Fibroblast of lung (primary cell): ENCODE data around the gene IDUA. TPM values are rescaled to one million over a fixed set of nuclear protein-coding genes. Genes with fewer than 3 reads are reported as not detected.
A peak's percentile ranks its signal among the peaks of the same experiment; 100 is the strongest.

Experiments used
- DNase-seq, 2 donors: peaks; one replicate each; pipeline versions ENCODE4 v3.0.0 to v3.0.0-alpha.2; 2010; ENCODE audit warnings: low read depth in 2 of 2
- H2AFZ ChIP-seq: 2 replicates; pipeline ENCODE4 v1.5.1; 2012; ENCODE audit warnings: low read length, control low read depth, inconsistent platforms
- H3K27ac ChIP-seq: 2 replicates; pipeline ENCODE4 v1.5.1; 2011; ENCODE audit warnings: low read length, control low read depth; ENCODE audit not compliant: insufficient read depth
- H3K27me3 ChIP-seq: 2 replicates; pipeline ENCODE4 v1.5.1; 2011; ENCODE audit warnings: mild to moderate bottlenecking, low read length; ENCODE audit not compliant: control insufficient read depth, insufficient read depth
- H3K36me3 ChIP-seq: 2 replicates; pipeline ENCODE4 v1.5.1; 2011; ENCODE audit warnings: low read length; ENCODE audit not compliant: control insufficient read depth, insufficient read depth
- H3K4me1 ChIP-seq: 2 replicates; pipeline ENCODE4 v1.5.1; 2011; ENCODE audit warnings: low read length; ENCODE audit not compliant: control insufficient read depth, insufficient read depth; ENCODE audit errors: extremely low read depth
- H3K4me2 ChIP-seq: 2 replicates; pipeline ENCODE4 v1.5.1; 2011; ENCODE audit warnings: low read length, control low read depth; ENCODE audit not compliant: insufficient read depth; ENCODE audit errors: extremely low read depth
- H3K4me3 ChIP-seq, 4 experiments: fragments of 200-600 bp in 1 of 4; sonication (generic) in 1 of 4; replicated peaks in 1 of 4; 2 replicates each; pipeline ENCODE4 v1.5.1; 2011 to 2016; ENCODE audit warnings: low read length in 4 of 4, low read depth in 3 of 4, mild to moderate bottlenecking in 3 of 4, control low read depth in 2 of 4, inconsistent platforms in 1 of 4, mixed read lengths in 1 of 4; ENCODE audit not compliant: insufficient read depth in 1 of 4; ENCODE audit errors: control extremely low read depth in 1 of 4
- H3K79me2 ChIP-seq: 2 replicates; pipeline ENCODE4 v1.5.1; 2012; ENCODE audit warnings: mild to moderate bottlenecking, low read length, inconsistent platforms; ENCODE audit not compliant: control insufficient read depth, insufficient read depth
- H3K9ac ChIP-seq: 2 replicates; pipeline ENCODE4 v1.5.1; 2011; ENCODE audit warnings: mild to moderate bottlenecking, low read length, control low read depth; ENCODE audit not compliant: insufficient read depth
- H3K9me3 ChIP-seq: 2 replicates; pipeline ENCODE4 v1.5.1; 2012; ENCODE audit warnings: low read depth, low read length; ENCODE audit not compliant: control insufficient read depth, insufficient read depth
- H4K20me1 ChIP-seq: 2 replicates; pipeline ENCODE4 v1.5.1; 2011; ENCODE audit warnings: low read length; ENCODE audit not compliant: control insufficient read depth, insufficient read depth; ENCODE audit errors: extremely low read depth
- EZH2 ChIP-seq: IDR thresholded peaks from 2 replicates; pipeline ENCODE4 v1.5.1; 2012; ENCODE audit warnings: low read length, control low read depth, mild to moderate bottlenecking; ENCODE audit errors: missing control alignments
- polyA plus RNA-seq, 2 donors: library from polyadenylated mRNA; depleted of rRNA in 1 of 2; stranded (reverse) in 1 of 2; unstranded in 1 of 2; fragments of >200 nt; gene quantifications; 2 replicates each; pipeline ENCODE4 v1.2.1, GENCODE V29; 2011 to 2012; ENCODE audit warnings: missing spikeins in 1 of 2
- total RNA-seq: library from RNA; depleted of rRNA; stranded (reverse); fragments of >200 nt; gene quantifications from 2 replicates; pipeline ENCODE4 v1.2.1, GENCODE V29; 2014
- TF ChIP-seq, protein P1 (sequence below), 2 donors: IDR thresholded peaks in 1 of 2; conservative IDR thresholded peaks in 1 of 2; 1 replicate in 1 of 2; 2 replicates in 1 of 2; pipeline ENCODE4 v1.5.1; 2011 to 2012; ENCODE audit warnings: low read length in 2 of 2, control low read depth in 1 of 2, inconsistent platforms in 1 of 2, low read depth in 1 of 2, mild to moderate bottlenecking in 1 of 2

IDUA gene
- total and polyA plus RNA-seq, 2 donors (not counting 1 experiment from before 2014, with no cell fraction given): 3.1 to 11.1 TPM

- H3K36me3 ChIP-seq: no peaks in the 10 kb centered on the region
- no peaks in the 10 kb centered on the region for H3K79me2 ChIP-seq
- DNase-seq: peak in 1 of 2 donors; percentile 16
- H3K4me3 ChIP-seq: no peak overlapping the region
- H3K27ac ChIP-seq: no peak overlapping the region
- H3K9ac ChIP-seq: no peak overlapping the region
- no peaks in the 10 kb centered on the region for H4K20me1 ChIP-seq
- no peak overlapping the region for H2AFZ ChIP-seq
- TF ChIP-seq EZH2: no peak
- TF ChIP-seq, protein P1, sequence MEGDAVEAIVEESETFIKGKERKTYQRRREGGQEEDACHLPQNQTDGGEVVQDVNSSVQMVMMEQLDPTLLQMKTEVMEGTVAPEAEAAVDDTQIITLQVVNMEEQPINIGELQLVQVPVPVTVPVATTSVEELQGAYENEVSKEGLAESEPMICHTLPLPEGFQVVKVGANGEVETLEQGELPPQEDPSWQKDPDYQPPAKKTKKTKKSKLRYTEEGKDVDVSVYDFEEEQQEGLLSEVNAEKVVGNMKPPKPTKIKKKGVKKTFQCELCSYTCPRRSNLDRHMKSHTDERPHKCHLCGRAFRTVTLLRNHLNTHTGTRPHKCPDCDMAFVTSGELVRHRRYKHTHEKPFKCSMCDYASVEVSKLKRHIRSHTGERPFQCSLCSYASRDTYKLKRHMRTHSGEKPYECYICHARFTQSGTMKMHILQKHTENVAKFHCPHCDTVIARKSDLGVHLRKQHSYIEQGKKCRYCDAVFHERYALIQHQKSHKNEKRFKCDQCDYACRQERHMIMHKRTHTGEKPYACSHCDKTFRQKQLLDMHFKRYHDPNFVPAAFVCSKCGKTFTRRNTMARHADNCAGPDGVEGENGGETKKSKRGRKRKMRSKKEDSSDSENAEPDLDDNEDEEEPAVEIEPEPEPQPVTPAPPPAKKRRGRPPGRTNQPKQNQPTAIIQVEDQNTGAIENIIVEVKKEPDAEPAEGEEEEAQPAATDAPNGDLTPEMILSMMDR (conservative IDR thresholded peaks at IDR 0.05 in 1 of 2, IDR thresholded peaks at IDR 0.05 in 1 of 2; ENCODE audit: low read depth in 1 of 2, low read length in 2 of 2): no peak
- H3K4me1 ChIP-seq: no peaks in the 10 kb centered on the region
- no peaks in the 10 kb centered on the region for H3K27me3 ChIP-seq
- no peak overlapping the region for H3K4me2 ChIP-seq
- H3K9me3 ChIP-seq: no peaks in the 10 kb centered on the region
Measured at GRCh38 chr4:1018147-1019020, 31.5 kb downstream of the IDUA start.

- no peaks in the 10 kb centered on the region for H3K9me3 ChIP-seq
- no peaks in the 10 kb centered on the region for H4K20me1 ChIP-seq
- H3K4me3 ChIP-seq: no peak overlapping the region
- H3K4me2 ChIP-seq: no peak overlapping the region
- no peak for TF ChIP-seq EZH2
- TF ChIP-seq, protein P1 (conservative IDR thresholded peaks at IDR 0.05 in 1 of 2, IDR thresholded peaks at IDR 0.05 in 1 of 2; ENCODE audit: low read depth in 1 of 2, low read length in 2 of 2): no peak
- no peak for DNase-seq
- H3K36me3 ChIP-seq: no peaks in the 10 kb centered on the region
- no peaks in the 10 kb centered on the region for H3K4me1 ChIP-seq
- H3K79me2 ChIP-seq: no peaks in the 10 kb centered on the region
- no peak overlapping the region for H2AFZ ChIP-seq
- no peaks in the 10 kb centered on the region for H3K27me3 ChIP-seq
- H3K27ac ChIP-seq: no peak overlapping the region
- H3K9ac ChIP-seq: no peak overlapping the region
Measured at GRCh38 chr4:1019320-1019719, 32.5 kb downstream of the IDUA start.

GRCh38 chr4:1019729-1020470 is 33.1 kb downstream of the IDUA start:
- Histone ChIP-seq H3K4me1 (no peaks in the 10 kb centered on the region), H3K36me3 (no peaks in the 10 kb centered on the region), H3K9me3 (no peaks in the 10 kb centered on the region), H3K79me2 (no peaks in the 10 kb centered on the region), H2AFZ (no peak overlapping the region), H3K4me2 (no peak overlapping the region), H3K9ac (no peak overlapping the region), H3K27ac (no peak overlapping the region), H3K27me3 (no peaks in the 10 kb centered on the region), H3K4me3 (no peak overlapping the region), H4K20me1 (no peaks in the 10 kb centered on the region)
- TF ChIP-seq, protein P1 (conservative IDR thresholded peaks at IDR 0.05 in 1 of 2, IDR thresholded peaks at IDR 0.05 in 1 of 2; ENCODE audit: low read depth in 1 of 2, low read length in 2 of 2): no peak
- TF ChIP-seq EZH2: no peak
- DNase-seq: no peak
